H9 (cell line): ENCODE measurements around the gene ZNF865. TPM values are rescaled to one million over a fixed set of nuclear protein-coding genes. Genes with fewer than 3 reads are reported as not detected.

Source experiments
- DNase-seq: peaks from one replicate; pipeline ENCODE4 v3.0.0-alpha.2; 2017
- H2AFZ ChIP-seq: one replicate; pipeline ENCODE4 v1.6.1; 2013; ENCODE audit warnings: mild to moderate bottlenecking, low read length, control low read depth, moderate library complexity
- H2AK5ac ChIP-seq: 2 replicates; pipeline ENCODE4 v1.6.1; 2013; ENCODE audit warnings: low read length, control low read depth, mixed read lengths; ENCODE audit not compliant: insufficient read length
- H2BK120ac ChIP-seq: one replicate; pipeline ENCODE4 v1.6.1; 2013; ENCODE audit warnings: low read depth, mild to moderate bottlenecking, low read length, control low read depth, inconsistent platforms; ENCODE audit not compliant: poor library complexity, severe bottlenecking
- H2BK12ac ChIP-seq: 2 replicates; pipeline ENCODE4 v1.6.1; 2013; ENCODE audit warnings: low read length, control low read depth, mixed read lengths, low read depth; ENCODE audit not compliant: insufficient read length
- H2BK15ac ChIP-seq: 2 replicates; pipeline ENCODE4 v1.6.1; 2013; ENCODE audit warnings: low read depth, low read length, control low read depth
- H2BK20ac ChIP-seq: one replicate; pipeline ENCODE4 v1.6.1; 2013; ENCODE audit warnings: low read depth, mild to moderate bottlenecking, low read length, control low read depth, inconsistent platforms; ENCODE audit not compliant: poor library complexity, severe bottlenecking
- H2BK5ac ChIP-seq: 2 replicates; pipeline ENCODE4 v1.6.1; 2013; ENCODE audit warnings: low read length, control low read depth, mixed read lengths; ENCODE audit not compliant: insufficient read length
- H3K14ac ChIP-seq: 2 replicates; pipeline ENCODE4 v1.6.1; 2013; ENCODE audit warnings: low read length, control low read depth; ENCODE audit not compliant: insufficient read depth
- H3K18ac ChIP-seq: 2 replicates; pipeline ENCODE4 v1.6.1; 2013; ENCODE audit warnings: low read depth, mild to moderate bottlenecking, mixed read lengths, low read length, control low read depth; ENCODE audit not compliant: insufficient read length
- H3K23ac ChIP-seq: 2 replicates; pipeline ENCODE4 v1.6.1; 2013; ENCODE audit warnings: low read length, control low read depth, mixed read lengths, low read depth; ENCODE audit not compliant: insufficient read length
- H3K23me2 ChIP-seq: 2 replicates; pipeline ENCODE4 v1.6.1; 2013; ENCODE audit warnings: low read depth, mild to moderate bottlenecking, mixed read lengths, low read length, control low read depth; ENCODE audit not compliant: insufficient read length, poor library complexity, severe bottlenecking
- H3K27ac ChIP-seq: 2 replicates; pipeline ENCODE4 v1.5.1; 2013; ENCODE audit warnings: low read length, control low read depth, mixed read lengths, low read depth; ENCODE audit not compliant: insufficient read length
- H3K27me3 ChIP-seq: 2 replicates; pipeline ENCODE4 v1.6.1; 2013; ENCODE audit warnings: low read length, control low read depth, inconsistent platforms; ENCODE audit not compliant: insufficient read depth
- H3K4ac ChIP-seq: 2 replicates; pipeline ENCODE4 v1.6.1; 2013; ENCODE audit warnings: low read depth, mild to moderate bottlenecking, control low read depth, inconsistent platforms, low read length, moderate library complexity
- H3K4me1 ChIP-seq: 2 replicates; pipeline ENCODE4 v1.6.1; 2013; ENCODE audit warnings: low read length, control low read depth, inconsistent platforms; ENCODE audit not compliant: insufficient read depth
- H3K4me2 ChIP-seq: 2 replicates; pipeline ENCODE4 v1.6.1; 2013; ENCODE audit warnings: low read length, control low read depth, mixed read lengths; ENCODE audit not compliant: insufficient read length, insufficient read depth
- H3K56ac ChIP-seq: 2 replicates; pipeline ENCODE4 v1.6.1; 2013; ENCODE audit warnings: low read depth, mild to moderate bottlenecking, mixed read lengths, low read length, control low read depth; ENCODE audit not compliant: insufficient read length
- H3K79me1 ChIP-seq: 2 replicates; pipeline ENCODE4 v1.6.1; 2013; ENCODE audit warnings: low read depth, mild to moderate bottlenecking, moderate library complexity, low read length, control low read depth, inconsistent platforms; ENCODE audit not compliant: insufficient read depth, poor library complexity, severe bottlenecking
- H3K79me2 ChIP-seq: 2 replicates; pipeline ENCODE4 v1.6.1; 2013; ENCODE audit warnings: low read length, control low read depth, inconsistent platforms; ENCODE audit not compliant: insufficient read depth
- H3K9ac ChIP-seq: 2 replicates; pipeline ENCODE4 v1.6.1; 2013; ENCODE audit warnings: low read length, control low read depth, mixed read lengths; ENCODE audit not compliant: insufficient read length; ENCODE audit errors: extremely low read depth
- H3K9me3 ChIP-seq: one replicate; pipeline ENCODE4 v1.6.1; 2013; ENCODE audit warnings: low read depth, low read length, inconsistent platforms; ENCODE audit not compliant: control insufficient read depth
- H3T11ph ChIP-seq: one replicate; pipeline ENCODE4 v1.6.1; 2013; ENCODE audit warnings: mild to moderate bottlenecking, low read length, control low read depth, inconsistent platforms
- H4K20me1 ChIP-seq: one replicate; pipeline ENCODE4 v1.6.1; 2013; ENCODE audit not compliant: control insufficient read depth, insufficient read length, insufficient read depth
- H4K5ac ChIP-seq: 2 replicates; pipeline ENCODE4 v1.6.1; 2013; ENCODE audit warnings: low read depth, mild to moderate bottlenecking, mixed read lengths, low read length, control low read depth; ENCODE audit not compliant: insufficient read length
- H4K8ac ChIP-seq: replicated peaks from 2 replicates; pipeline ENCODE4 v1.6.1; 2013; ENCODE audit warnings: low read length, control low read depth, mixed read lengths, low read depth; ENCODE audit not compliant: insufficient read length
- H4K91ac ChIP-seq: 2 replicates; pipeline ENCODE4 v1.6.1; 2013; ENCODE audit warnings: low read depth, mild to moderate bottlenecking, moderate library complexity, mixed read lengths, low read length, control low read depth; ENCODE audit not compliant: insufficient read length
- H3K27ac Mint-ChIP-seq, 3 experiments: 2 replicates in 2 of 3; 3 replicates in 1 of 3; pipeline ENCODE4 v1.8.0; 2020 to 2021; ENCODE audit warnings: mixed read lengths in 3 of 3, mild to moderate bottlenecking in 1 of 3, moderate library complexity in 1 of 3
- H3K27me3 Mint-ChIP-seq: 2 replicates; pipeline ENCODE4 v1.8.0; 2021; ENCODE audit warnings: low read depth, mild to moderate bottlenecking, moderate library complexity, mixed read lengths
- H3K36me3 Mint-ChIP-seq, 3 experiments: 2 replicates in 2 of 3; 3 replicates in 1 of 3; pipeline ENCODE4 v1.8.0; 2020 to 2021; ENCODE audit warnings: low read depth in 3 of 3, mixed read lengths in 3 of 3; ENCODE audit not compliant: insufficient read depth in 1 of 3
- H3K4me1 Mint-ChIP-seq, 2 experiments: 2 replicates each; pipeline ENCODE4 v1.8.0; 2020; ENCODE audit warnings: mixed read lengths in 2 of 2
- H3K4me3 Mint-ChIP-seq, 2 experiments: 2 replicates in 1 of 2; 3 replicates in 1 of 2; pipeline ENCODE4 v1.8.0; 2020 to 2021; ENCODE audit warnings: mild to moderate bottlenecking in 2 of 2, mixed read lengths in 2 of 2, moderate library complexity in 1 of 2
- H3K9me3 Mint-ChIP-seq, 2 experiments: 2 replicates in 1 of 2; 3 replicates in 1 of 2; pipeline ENCODE4 v1.8.0; 2020; ENCODE audit warnings: mild to moderate bottlenecking in 2 of 2, mixed read lengths in 2 of 2, moderate library complexity in 1 of 2
- whole genome bisulfite sequencing: extraction: QIAGEN DNeasy Blood & Tissue Kit; methylation state at CpG from one replicate; pipeline ENCODE4 v1.1.7; 2013; ENCODE audit warnings: missing lambda C conversion rate, low lambda C conversion rate, mixed read lengths; ENCODE audit not compliant: insufficient read length; ENCODE audit errors: extremely low coverage; 5-methylcytosine and 5-hydroxymethylcytosine counted together
- total RNA-seq: library from RNA; stranded (reverse); gene quantifications from 2 replicates; pipeline ENCODE4 v1.2.1, GENCODE V29; 2021
- TF ChIP-seq, protein P1 (sequence below): fragments of 200-600 bp; sonication (generic); conservative IDR thresholded peaks from 3 replicates; pipeline ENCODE4 v1.8.0; 2021; ENCODE audit warnings: antibody characterized with exemption, mild to moderate bottlenecking

The ZNF865 gene
- total RNA-seq, 1 experiment from 2014 or later: 14.3 TPM

DNA sequence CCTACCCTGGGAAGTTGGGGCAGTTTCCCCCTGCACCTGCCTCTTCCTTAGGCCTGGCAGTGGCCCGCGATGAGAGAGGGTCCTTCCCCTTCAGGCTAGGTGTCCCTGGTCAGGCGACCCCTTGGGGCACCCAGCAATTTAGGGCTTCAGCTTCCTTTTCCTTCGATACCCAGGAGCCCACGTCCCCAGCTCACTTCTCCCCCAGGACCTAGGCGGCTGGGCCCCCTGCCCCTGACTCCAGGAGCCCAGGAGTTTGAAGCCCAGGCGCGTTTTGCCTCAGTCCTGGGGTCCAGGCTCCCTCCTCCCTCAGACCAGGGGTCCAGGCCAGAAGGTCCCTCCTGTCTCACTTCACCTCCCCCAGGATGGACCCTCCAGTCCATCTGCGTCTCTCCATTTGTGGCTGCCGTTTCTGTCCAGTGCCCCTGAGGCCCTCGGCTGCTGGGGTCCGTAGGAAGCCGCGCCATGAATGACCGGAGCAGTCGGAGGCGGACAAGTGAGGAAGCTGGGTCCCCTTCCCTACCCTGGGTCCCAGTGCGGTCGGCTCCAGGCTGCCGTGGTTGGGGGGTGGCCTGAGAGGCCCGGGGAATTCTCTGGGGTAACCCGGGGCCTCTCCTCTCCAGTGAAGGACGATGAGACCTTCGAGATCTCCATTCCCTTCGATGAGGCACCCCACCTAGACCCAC, 43.3 kb downstream of the ZNF865 start:
- no peak overlapping the region for H2BK5ac ChIP-seq
- TF ChIP-seq, protein P1, sequence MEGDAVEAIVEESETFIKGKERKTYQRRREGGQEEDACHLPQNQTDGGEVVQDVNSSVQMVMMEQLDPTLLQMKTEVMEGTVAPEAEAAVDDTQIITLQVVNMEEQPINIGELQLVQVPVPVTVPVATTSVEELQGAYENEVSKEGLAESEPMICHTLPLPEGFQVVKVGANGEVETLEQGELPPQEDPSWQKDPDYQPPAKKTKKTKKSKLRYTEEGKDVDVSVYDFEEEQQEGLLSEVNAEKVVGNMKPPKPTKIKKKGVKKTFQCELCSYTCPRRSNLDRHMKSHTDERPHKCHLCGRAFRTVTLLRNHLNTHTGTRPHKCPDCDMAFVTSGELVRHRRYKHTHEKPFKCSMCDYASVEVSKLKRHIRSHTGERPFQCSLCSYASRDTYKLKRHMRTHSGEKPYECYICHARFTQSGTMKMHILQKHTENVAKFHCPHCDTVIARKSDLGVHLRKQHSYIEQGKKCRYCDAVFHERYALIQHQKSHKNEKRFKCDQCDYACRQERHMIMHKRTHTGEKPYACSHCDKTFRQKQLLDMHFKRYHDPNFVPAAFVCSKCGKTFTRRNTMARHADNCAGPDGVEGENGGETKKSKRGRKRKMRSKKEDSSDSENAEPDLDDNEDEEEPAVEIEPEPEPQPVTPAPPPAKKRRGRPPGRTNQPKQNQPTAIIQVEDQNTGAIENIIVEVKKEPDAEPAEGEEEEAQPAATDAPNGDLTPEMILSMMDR: no peak
- H3K9me3 Mint-ChIP-seq: no peaks in the 10 kb centered on the region; a peak in 2 of 5 replicates
- no peak overlapping the region for H3K27ac ChIP-seq
- peak overlapping the region in 1 of 3 experiments; percentile 74; a peak in 1 of 7 replicates for H3K27ac Mint-ChIP-seq
- peaks cover 14 to 28% of the 10 kb centered on the region in 2 experiments for H3K4me1 Mint-ChIP-seq
- H3K79me2 ChIP-seq: peaks cover 7% of the 10 kb centered on the region; the same call in 1 of the 2 replicates
- no peak overlapping the region for H2AFZ ChIP-seq
- no peaks in the 10 kb centered on the region; the same call in none of the 2 replicates for H3K27me3 Mint-ChIP-seq
- H3K4me2 ChIP-seq: peak overlapping the region; percentile 91
- H3K23me2 ChIP-seq: peaks cover 26% of the 10 kb centered on the region
- H3T11ph ChIP-seq: no peak overlapping the region
- peaks cover 3% of the 10 kb centered on the region for H3K79me1 ChIP-seq
- no peak overlapping the region for H3K23ac ChIP-seq
- H3K56ac ChIP-seq: no peak overlapping the region
- no peak overlapping the region for H4K8ac ChIP-seq
- H2BK120ac ChIP-seq: no peak overlapping the region
- H3K4me1 ChIP-seq: no peaks in the 10 kb centered on the region
- no peak overlapping the region for H3K4ac ChIP-seq
- DNase-seq: no peak
- peaks cover 5% of the 10 kb centered on the region for H4K20me1 ChIP-seq
- H3K18ac ChIP-seq: no peak overlapping the region
- H3K36me3 Mint-ChIP-seq: peaks cover 19 to 57% (median 46%) of the 10 kb centered on the region in 3 experiments
- no peaks in the 10 kb centered on the region for H3K9me3 ChIP-seq
- H3K27me3 ChIP-seq: no peaks in the 10 kb centered on the region
- no peak overlapping the region for H4K91ac ChIP-seq
- H2BK15ac ChIP-seq: no peak overlapping the region
- H2BK20ac ChIP-seq: no peak overlapping the region
- H4K5ac ChIP-seq: no peak overlapping the region
- no CpG with 5 or more reads among the region's 25 CpGs for WGBS
- H2BK12ac ChIP-seq: no peak overlapping the region
- peak overlapping the region; percentile 55; the same call in 1 of the 2 replicates for H3K14ac ChIP-seq
- H3K4me3 Mint-ChIP-seq: peak overlapping the region; percentile 72 to 83
- no peak overlapping the region for H2AK5ac ChIP-seq
- H3K9ac ChIP-seq: peak overlapping the region; percentile 41
